ENCODE data around the gene NDUFA11.

DNA sequence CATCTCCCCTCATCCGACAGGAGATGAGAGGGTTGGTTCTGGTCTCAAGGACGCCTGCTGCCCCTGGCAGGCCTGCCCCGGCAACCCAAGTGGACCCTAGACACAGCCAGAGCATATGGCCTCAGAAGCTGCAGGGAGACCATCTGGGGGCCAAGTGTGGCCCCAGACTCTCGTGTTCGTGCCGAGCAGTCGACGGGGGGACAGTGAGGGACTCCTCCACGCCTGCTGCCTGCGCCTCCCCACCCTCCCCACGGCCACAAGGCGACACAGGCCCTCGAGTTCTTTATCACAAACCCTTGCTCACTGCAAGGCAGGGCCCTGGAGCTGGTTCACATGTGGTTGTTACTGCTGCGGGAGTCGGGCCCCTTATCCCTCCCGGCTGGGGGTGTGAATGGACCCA is 19.8 kb upstream of the NDUFA11 start:
- TF ChIP-seq, protein P1, sequence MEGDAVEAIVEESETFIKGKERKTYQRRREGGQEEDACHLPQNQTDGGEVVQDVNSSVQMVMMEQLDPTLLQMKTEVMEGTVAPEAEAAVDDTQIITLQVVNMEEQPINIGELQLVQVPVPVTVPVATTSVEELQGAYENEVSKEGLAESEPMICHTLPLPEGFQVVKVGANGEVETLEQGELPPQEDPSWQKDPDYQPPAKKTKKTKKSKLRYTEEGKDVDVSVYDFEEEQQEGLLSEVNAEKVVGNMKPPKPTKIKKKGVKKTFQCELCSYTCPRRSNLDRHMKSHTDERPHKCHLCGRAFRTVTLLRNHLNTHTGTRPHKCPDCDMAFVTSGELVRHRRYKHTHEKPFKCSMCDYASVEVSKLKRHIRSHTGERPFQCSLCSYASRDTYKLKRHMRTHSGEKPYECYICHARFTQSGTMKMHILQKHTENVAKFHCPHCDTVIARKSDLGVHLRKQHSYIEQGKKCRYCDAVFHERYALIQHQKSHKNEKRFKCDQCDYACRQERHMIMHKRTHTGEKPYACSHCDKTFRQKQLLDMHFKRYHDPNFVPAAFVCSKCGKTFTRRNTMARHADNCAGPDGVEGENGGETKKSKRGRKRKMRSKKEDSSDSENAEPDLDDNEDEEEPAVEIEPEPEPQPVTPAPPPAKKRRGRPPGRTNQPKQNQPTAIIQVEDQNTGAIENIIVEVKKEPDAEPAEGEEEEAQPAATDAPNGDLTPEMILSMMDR (IDR thresholded peaks at IDR 0.05): no peak
- TF ChIP-seq EP300 (IDR thresholded peaks at IDR 0.05): no peak
- TF ChIP-seq POLR2A (IDR thresholded peaks at IDR 0.05): no peak
